GM21390 (cell line): ENCODE data around the gene NTM.

Experiments used
- ATAC-seq: cut with Tn5 transposase; IDR thresholded peaks from one replicate; pipeline ENCODE4 v1.9.1; 2021; ENCODE audit not compliant: unreplicated experiment

The NTM gene

DNA sequence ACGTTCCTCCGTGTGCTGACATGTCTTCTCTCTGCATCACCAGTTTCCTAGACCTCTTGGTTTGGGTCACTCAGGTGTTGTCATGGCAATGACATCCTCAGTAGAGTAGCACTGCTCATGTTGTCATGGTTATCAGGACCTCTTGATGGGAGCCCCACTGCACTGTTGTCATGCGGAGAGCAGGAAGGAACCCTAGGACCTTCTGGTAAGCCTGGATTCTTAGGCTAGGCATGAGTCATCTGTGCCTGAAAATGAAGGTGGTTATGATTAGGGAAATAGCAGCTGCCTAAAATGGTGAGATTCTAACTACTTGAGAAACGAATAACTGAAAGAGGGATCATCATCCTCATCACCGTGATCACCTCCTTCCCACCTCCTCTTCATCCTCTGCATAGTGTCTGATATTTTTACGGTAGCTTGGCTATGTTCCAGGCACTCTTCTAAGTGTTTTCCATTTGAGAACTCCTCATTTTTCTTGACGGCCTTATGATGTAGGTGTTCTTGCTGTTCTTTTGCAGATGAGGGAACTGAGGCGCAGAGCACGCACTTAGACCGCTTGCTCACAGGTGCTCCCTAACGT, 858.4 kb downstream of the NTM start:
- no peak for ATAC-seq

DNA sequence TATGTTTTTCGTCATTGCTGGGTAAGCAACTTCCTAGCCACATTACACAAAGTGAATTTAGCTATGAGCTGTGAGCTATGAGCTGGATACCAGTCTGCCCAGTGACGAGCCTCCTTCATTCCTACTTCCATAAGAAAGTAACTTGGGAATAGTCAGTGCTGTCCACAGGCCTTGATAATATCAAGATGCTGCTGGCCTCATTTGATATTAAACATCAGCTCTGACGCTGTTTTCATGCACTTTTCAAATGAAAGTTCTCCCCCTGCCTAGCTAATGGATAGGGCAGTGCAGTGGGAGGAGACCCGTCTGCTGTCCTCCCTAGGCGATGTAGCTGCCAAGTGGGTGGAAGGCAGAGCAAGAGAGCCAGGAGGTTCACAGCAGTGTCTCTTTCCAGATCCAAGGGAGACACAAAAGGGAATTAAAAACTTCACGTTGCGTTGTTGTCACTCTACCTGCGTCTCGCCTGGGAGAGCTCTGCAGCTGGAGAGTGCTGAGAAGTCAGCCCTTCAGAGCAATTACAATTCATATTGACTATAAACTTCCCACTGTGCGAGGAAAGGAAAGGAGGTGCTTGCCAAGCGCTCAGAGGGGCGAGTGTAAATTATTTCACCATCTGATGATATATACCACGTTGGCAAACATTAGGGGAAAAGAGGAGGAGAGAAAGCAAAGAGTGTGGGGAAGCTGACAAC, 861.4 kb downstream of the NTM start:
- ATAC-seq, result no peak

DNA sequence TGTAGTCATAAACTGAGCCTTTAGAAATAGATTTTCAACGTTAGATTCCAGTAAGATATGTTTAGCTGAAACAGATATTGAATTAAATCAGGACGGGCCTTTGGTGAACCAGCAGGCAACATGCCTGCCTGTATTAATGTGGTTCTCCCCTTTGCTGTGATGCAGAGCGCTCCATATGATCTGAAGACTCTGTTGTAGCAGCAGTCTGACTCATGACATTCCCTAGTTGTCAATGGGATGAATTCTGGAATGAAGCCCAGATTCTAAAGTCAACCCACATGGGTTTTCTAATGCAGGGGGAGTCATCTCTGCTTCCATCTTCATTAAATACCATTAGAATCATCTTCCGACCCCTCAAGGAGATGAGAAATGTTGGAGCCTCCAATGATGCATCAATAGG, 864.5 kb downstream of the NTM start:
- no peak for ATAC-seq

DNA sequence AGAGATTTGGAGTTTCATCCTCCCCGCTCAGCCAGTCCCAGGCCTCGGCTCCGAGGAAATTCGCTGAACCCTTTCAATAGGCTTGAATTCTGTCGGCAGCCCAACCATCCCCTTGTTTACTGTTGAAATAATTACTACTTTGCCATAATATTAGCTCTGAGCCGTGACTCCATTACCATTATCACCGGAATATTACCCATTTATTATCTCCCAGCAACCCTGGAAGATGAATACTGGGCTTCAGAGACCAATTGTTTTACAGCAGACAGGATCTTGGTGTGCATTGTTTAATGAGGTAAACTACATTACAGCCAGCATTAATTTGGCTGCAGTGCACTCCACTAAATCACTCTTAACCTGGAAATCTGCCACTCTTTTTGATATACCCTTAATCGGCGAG, 867.4 kb downstream of the NTM start:
- no peak for ATAC-seq

DNA sequence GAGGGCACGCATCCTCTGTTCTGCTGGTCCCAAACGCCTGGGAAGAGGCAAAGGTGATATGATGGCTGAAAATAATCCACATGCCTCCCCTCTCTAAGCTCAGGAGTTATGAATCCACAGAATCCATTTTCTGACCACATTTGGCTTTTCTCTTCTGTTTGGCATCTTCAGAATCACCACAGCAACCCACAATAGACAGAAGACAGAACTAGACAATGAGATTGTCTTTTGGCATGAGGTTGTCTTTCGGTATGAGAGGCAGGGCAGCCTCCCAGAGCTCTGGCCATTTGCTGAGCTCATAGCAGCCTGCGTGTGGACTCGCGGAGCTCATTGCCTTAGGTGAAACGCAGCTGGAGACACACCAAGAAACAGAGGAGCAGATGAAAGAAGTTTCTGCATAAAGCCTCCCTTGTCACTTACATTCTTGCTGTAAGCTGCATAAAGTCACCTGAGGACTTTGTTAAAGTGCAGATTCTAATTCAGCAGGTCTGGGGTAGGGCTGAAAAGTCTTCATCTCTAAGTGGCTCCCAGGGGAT, 868.0 kb downstream of the NTM start:
- no peak for ATAC-seq

DNA sequence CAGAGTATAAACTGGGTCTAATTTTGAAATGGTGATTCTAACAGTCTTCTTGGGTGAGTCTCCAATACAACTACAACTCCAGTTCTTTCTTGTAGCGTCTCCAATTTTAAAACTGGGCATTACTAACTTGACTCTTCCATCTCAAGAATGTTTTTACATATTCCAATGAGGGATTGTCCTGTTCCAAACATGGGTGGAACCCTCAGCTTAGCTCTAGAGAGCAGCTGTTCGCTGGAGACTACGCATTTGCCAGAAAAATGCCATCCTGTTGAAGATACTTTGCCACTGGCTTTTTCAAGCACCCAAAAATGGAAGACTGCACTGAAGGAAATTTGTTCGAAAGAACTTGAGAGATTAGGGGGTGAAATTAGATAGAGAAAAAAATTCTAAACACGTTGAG, 870.0 kb downstream of the NTM start:
- ATAC-seq, result no peak

DNA sequence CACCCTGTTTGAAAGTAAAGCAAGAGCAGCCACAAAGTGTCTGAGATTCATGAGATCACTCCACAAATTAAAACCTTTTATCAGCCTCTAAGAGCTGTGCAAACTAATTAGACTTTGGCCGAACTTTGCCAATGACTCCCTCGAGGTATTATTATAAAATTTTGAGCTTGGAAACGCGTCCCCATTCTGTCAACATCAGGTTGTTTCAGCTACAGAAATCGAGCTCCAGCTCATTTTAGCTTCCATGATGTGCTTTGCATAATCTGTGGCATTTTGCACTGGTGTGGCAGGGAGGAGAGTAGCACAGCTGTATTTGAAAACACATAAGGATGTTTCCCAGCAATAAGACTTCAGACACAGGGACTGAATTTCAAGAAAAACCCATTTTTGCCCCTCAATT, 872.2 kb downstream of the NTM start:
- no peak for ATAC-seq

DNA sequence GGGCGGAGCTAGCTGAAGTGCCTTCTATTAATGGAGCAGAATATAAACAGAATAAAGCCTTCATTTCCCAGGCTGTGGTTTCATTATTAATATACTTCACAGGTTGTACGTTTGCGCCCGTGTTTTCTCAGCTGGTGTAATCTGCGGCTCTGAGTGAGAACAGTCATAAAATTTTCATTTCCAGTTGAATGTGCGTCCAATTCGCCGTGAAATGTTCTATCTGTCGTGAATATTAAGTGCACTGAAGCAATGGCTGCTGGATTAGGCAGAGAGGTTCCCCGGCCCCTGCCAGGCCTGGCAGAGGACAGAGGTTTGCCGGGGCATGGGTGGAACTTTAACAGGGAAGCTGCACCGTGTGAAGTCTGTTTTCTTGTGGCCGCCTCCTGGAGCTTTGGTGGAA, 874.4 kb downstream of the NTM start:
- no peak for ATAC-seq

DNA sequence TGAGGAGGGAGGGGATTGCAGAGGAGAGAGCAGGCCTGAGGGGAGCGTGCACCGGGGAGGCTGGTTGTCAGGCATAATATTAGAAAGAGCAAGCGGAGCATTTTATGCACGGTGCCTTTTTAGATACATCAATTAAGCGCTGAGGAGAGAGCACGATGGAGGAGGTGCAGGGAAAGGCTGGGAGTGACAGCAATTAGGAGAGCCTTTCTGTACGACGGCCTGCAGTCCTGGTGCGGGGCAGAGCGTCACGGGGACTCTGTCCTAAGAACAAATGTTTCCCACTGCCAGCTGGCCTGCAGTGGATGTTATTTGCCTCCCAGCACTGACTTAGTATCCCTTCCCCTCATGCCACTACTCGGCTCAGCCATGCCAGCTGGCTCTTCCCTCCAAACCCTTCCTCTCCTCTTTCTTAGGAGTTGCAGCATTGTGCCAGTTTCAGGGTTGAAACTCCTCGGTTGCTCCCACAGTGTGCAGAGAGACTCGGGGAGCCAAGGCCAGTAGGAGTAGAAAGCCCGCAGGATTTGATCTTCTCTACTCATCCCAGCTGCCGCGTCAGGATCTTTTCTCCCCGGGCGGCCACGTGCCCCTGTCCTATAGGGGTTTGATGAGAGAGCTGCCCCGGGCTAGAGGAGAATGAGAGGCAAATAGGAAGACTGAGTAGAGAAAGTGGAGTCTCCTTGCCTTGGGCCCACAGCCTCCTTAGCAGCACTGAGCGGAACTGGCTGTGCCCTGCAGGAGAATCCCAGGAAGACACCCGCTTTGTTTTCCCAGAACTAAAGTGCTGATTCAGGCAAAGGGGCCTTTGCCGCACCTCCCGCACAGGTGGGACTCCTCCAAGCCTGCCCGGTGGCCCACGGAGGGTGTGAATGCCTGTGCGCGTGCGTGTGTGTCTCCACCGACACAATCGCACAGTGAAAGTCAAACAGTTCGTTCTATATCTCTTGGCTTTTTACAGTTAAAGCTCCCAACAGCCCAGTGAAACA, 875.3 kb downstream of the NTM start:
- no peak for ATAC-seq

DNA sequence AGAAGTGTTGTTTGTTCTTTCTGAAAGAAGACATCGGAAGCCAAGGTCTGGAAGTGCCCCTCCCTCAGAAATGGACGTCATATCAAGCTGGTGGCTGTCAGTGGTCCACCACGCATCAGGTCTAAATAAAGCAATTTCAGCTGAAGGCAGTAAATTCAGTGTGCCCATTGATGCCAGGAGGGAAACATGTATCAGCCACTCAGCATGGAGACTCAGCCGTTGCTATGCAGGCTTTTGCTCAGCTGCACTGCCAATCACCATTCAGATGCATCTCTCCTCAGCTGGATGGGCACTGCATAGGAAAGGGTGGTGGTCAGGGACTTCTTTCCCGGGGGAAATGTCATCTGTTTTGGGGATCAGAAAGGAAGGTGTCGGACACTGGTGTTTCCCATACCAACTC, 878.2 kb downstream of the NTM start:
- no peak for ATAC-seq

DNA sequence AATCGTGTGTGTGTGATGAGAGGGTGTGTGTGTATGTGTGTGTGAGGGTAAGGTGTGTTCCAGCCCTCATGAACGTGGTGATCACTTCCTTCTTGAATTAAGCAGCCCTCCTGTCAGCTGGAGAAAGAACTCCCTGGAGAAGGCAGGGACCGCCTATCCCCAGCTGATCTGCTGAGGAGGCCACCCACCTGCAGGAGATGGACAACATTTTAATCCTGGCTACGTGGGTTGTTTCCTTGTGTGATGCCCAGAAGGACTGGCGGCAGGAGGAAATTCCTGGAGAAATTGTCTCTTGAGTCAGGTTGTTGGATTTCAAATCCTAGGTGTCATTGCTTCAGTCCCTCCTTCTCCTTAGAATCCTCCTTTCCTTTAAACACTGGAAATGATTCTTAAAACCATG, 878.8 kb downstream of the NTM start:
- ATAC-seq, result no peak

DNA sequence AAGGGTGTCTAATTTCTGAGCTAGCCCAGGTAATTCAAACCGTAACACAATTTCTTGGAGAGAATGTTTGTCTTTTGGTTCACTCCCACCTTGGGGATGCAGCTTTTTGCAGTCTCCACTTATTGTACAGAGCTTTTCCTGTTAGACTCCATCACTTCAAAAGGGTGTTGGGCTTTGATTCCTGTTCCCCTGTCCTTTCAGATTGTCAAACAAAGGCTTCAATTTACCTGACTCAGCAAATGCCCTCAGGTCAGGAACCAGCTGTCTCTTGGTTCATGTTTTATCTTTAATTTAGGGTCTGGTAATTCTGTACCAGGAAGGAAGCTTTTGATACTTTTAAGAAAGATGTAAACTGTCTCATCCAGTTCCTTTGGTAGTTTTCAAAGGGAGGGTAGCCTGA, 880.6 kb downstream of the NTM start:
- ATAC-seq, result no peak

DNA sequence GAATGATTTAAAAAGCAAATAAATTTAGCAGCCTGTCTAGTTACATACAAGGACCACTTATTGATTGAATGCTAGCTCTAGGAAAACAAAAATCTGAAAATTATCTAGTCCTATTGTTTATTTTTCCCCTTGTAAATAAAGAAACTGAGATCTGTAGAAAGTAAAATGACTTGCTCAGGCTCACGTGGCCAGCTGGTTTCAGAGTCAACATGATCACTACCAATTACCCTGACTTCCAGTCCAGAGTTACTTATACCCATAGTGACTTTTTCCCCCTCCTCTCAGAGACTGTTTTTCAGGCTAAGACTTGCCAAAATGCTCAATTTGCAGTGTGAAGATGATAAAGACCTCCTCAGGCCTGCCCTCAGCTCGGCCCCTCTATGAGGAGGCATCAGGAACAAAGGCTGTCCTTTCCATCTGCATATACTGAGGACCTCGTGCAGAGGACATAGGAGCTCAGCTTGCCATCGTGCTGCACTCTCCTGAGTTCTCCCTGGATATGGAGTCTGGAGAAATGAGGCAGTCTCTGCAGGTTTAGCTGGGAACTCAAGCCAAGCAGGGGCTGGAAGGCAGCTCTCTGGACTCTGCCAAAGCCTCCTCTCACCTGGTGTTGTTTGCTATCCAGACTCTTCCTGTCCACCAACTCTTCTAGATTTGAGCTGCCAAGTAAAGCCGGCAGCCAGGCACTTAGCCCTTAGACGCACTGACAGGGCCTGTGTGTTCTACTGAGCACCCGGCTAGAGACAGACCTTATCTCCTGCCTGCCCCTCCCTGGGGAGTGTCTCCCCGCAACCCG, 883.3 kb downstream of the NTM start:
- no peak for ATAC-seq

DNA sequence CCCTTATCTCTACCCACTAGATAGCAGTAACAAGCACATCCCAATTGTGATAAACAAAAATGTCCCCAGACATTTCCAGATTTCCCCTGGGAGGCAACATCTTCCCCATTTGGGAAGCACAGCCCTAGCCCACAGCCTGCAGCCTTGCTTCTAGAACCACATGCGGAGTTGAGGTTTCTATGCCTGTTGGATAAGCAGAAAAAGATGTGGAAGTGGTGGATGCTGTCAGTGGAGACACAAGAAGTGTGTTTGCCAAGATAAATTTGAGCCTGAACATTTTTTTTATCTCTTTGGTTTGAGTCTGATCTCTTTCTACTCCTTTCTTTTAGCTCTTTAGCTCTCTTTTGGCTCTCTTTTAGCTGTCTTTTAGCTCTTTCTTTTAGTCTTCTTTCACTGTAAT, 884.5 kb downstream of the NTM start:
- no peak for ATAC-seq

DNA sequence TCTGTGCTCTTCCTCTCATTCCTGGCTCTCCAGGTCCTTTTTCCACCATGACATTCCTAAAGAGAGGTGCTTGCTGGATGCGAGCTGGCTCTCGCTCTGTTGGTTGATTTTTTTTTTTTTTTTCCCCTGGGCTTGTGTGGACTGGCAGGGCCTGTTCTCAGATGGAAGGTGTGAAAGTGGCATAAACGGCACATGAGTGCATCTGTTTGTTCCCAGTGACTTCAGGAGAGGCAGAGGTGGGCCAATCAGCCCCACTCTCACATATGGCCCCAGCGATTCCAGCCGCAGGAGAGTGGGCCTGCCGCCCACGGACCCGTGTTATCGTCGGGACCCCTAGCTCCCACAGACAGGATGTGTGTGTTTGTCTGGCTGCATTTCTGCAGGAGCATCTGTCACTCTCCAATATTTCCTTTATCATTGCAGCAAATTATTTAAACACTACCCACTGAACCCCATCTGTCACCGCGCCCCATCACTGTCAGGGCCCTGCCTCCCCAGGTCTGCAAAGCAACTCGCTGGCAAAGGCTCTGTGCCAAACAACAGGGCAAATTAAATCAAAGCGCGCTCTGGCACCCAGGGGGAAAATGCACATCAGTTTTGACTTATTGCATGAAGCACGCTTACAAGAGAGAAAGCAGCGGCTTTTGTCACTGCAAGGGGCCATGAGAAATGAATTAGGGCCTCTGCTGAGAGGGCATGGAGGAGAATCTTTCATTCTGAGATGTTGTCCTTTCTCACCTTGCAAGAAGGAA, 886.3 kb downstream of the NTM start:
- ATAC-seq, result no peak

DNA sequence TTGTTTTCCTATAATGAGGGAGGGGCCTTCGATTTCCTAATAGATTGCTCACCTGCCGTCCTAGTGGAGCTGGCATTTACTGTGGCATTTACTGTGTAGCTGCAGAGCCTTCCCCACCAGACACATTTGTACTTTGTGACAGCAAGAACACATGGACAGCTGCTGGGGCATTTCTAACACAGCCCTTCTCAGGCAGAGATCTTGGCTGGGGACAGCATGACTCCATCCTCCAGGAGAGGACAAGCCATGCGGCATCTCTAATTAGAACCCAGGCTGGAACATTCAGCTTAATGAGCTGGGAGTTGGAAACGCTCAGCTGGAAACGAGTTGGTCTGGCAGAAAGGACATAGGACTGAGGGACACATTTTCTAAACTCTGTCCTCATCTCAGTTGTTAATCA, 887.5 kb downstream of the NTM start:
- ATAC-seq, result no peak

DNA sequence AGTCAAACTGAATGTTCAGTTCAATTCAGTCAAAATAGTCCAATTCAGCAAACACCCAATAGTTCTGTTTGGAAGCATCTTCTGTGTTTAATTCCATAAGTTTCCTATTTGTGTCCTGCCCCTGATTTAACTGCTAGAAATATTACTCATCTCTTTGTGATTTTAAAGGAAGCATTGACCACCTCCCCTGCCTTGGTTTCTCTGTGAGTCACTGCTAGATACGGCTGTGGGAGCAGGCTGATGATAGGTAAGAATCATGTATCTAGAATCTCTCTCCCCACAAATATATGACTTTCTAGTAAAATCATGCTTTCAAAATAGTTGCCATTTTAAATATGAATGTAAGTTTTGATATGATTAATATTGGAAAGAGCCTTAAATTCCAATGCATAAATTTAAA, 888.5 kb downstream of the NTM start:
- no peak for ATAC-seq

DNA sequence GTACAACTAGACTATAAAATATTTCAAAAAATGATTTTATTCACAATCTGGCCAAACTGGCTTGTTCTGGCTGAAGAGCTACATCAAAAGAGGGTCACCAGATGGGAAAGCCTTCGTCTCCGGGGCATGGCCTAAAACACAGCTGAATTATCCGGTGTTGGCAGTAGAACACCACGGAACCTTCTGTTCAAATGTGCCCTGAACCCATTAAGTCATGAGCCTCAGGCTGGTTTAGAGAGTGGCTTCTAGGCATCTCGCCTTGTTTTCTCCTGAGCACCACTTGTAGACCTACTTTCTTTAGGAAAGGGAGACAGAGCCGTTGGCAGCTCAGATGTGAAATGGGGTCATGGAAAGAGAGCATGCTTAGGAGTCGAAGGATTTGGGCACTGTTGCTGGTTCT, 890.2 kb downstream of the NTM start:
- no peak for ATAC-seq

DNA sequence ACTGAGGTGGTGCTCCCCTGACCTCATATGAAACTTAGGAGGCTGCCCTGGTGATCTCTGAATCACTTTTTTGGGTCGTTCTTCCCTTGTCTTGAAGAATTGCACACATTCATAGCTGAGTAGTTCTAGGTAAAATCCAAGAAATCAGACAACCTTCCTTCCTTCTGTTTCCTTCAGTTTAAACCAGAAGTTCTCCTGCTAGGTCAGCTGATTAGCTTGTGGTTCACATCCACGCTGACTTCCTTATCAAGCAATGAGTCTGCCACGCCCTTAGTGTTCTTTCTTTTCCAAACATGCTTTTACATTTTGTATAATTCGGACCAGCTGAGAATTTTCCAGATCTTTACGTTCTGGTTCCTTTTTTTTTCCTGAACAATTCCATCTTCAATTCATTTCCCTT, 892.8 kb downstream of the NTM start:
- no peak for ATAC-seq

DNA sequence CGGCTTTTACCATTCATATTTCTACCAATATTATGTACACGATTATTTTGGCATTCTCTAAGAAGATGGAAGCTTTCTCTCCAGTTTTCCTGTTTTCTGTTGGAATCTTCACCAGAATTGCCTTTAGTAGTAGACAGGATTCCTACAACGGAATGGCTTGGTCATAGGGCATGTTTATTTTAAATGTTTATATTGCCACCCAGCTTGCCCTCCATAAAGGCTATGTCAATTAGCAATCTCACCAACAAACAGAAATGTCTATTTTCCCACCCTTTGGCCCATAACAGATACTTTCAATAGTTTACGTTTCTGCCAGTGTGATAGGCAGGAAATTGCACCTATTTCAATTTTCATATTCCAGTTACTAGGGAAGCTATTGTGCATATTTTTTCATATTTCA, 893.5 kb downstream of the NTM start:
- ATAC-seq, result no peak
